K562 (cell line): Measurements from ENCODE around the gene RNF26. TPM values are rescaled to one million over a fixed set of nuclear protein-coding genes. Genes with fewer than 3 reads are reported as not detected.

Experiments
- ETS2 ChIP-seq: IDR thresholded peaks from 2 replicates; pipeline ENCODE4 v1.6.1; 2016; ENCODE audit warnings: borderline replicate concordance, missing genetic modification characterization, mild to moderate bottlenecking, moderate library complexity, missing compliant biosample characterization; ENCODE audit not compliant: poor library complexity, severe bottlenecking
- SMARCB1 ChIP-seq: IDR thresholded peaks from 2 replicates; pipeline ENCODE4 v1.6.1; 2011; ENCODE audit warnings: improper control_type of control experiment, low read depth; ENCODE audit not compliant: insufficient read length
- polyA plus RNA-seq, 8 experiments: library from polyadenylated mRNA; depleted of rRNA in 4 of 8; stranded (reverse) in 5 of 8; unstranded in 3 of 8; fragments of >200 nt; fragmentation: Nextera tagmentation in 2 of 8; fragmentation: Illumina TruSeq in 1 of 8; extraction: Ambion mirVana in 2 of 8; extraction: Trizol in 1 of 8; gene quantifications; 2 replicates each; pipeline versions ENCODE4 v1.2.1 to v1.2.3, GENCODE V29; 2011 to 2014; ENCODE audit warnings: inconsistent platforms in 1 of 8, missing spikeins in 1 of 8
- total RNA-seq, 7 experiments: library from RNA; depleted of rRNA in 6 of 7; stranded (reverse); fragments of >200 nt in 6 of 7; fragmentation: Illumina TruSeq in 2 of 7; extraction: Trizol in 2 of 7; gene quantifications; 2 replicates each; pipeline versions ENCODE4 v1.2.1 to v1.2.3, GENCODE V29; 2011 to 2021; ENCODE audit warnings: low replicate concordance in 1 of 7
- TF ChIP-seq, protein P1 (sequence below): fragments of 250-450 bp; sonication (Bioruptor Pico); IDR thresholded peaks from 2 replicates; pipeline ENCODE4 v1.4.0; 2020; ENCODE audit warnings: mild to moderate bottlenecking, moderate library complexity

RNF26 gene
- total and polyA plus RNA-seq, 9 of the 15 experiments (the other 6 are each of a cell fraction or from before 2014, with no cell fraction given), result 5.3 to 53.6 (median 12.7) TPM

DNA sequence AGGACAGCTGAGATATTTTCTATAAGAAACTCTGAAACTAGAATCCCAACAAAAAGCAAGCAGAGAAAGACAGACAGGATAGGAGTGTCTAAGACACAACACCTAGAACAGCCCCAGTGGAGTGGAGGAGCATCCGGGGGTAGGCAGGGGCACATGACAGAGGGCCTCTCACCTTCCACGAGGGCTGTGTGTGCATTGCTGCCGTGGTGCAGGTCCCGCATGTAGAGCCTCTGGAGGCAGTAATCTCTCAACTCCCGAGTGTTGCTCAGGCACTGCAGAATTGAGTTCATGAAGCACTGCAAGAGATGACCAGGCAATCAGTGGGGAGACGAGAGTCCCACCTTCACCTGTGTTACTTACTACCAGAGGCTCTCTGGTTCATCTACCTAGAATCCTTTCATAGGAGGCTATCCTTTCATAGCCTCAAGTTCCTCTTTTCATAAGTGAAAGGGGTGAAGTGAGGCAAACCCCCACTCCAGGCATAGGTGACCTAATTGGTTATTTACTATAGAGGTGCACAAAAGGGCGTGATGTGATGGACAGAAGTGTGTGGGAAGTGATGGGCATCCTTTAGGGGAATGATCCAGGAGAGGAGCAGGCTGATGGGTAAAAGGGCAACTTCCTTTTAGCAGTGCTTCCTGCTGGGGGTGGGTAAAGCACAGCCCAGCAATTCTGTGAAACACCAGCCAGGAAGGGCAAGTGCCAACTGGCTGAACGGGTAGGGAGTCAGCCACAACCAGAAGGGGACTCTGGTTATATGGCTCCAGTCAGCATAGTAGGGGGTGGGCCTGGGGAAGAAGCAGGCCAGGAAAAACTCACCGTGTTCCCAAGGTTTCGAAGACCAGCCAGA, 25.3 kb downstream of the RNF26 start (continued):
- TF ChIP-seq, protein P1, sequence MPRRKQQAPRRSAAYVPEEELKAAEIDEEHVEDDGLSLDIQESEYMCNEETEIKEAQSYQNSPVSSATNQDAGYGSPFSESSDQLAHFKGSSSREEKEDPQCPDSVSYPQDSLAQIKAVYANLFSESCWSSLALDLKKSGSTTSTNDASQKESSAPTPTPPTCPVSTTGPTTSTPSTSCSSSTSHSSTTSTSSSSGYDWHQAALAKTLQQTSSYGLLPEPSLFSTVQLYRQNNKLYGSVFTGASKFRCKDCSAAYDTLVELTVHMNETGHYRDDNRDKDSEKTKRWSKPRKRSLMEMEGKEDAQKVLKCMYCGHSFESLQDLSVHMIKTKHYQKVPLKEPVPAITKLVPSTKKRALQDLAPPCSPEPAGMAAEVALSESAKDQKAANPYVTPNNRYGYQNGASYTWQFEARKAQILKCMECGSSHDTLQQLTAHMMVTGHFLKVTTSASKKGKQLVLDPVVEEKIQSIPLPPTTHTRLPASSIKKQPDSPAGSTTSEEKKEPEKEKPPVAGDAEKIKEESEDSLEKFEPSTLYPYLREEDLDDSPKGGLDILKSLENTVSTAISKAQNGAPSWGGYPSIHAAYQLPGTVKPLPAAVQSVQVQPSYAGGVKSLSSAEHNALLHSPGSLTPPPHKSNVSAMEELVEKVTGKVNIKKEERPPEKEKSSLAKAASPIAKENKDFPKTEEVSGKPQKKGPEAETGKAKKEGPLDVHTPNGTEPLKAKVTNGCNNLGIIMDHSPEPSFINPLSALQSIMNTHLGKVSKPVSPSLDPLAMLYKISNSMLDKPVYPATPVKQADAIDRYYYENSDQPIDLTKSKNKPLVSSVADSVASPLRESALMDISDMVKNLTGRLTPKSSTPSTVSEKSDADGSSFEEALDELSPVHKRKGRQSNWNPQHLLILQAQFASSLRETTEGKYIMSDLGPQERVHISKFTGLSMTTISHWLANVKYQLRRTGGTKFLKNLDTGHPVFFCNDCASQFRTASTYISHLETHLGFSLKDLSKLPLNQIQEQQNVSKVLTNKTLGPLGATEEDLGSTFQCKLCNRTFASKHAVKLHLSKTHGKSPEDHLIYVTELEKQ (CRISPR knock-in tag), result no peak
- TF ChIP-seq SMARCB1 (no peak), ETS2 (tag) (no peak)
